HepG2 (cell line): ENCODE measurements around the gene PKDREJ. TPM values are rescaled to one million over a fixed set of nuclear protein-coding genes. Genes with fewer than 3 reads are reported as not detected.

Experiments
- ATAC-seq: fragments of 200-7000 bp; cut with Tn5 transposase; 3 replicates; pipeline ENCODE4 v1.9.1; 2020; ENCODE audit warnings: mild to moderate bottlenecking, moderate library complexity
- BruUV-seq: library from RNA; stranded (reverse); fragments of 400-500 nt; replicated peaks from 2 replicates; lab custom pipeline; 2021; lab: Mats Ljungman, UMichigan
- CTCF ChIA-PET: fragments of 300-600 bp; formaldehyde crosslinking; extraction: SDS; loops from one replicate; lab custom pipeline; 2021; ENCODE audit warnings: low total read pairs, inconsistent platforms, low intra/inter-chr PET ratio; lab: Yijun Ruan, JAX
- POLR2A ChIA-PET: fragments of 350-600 bp; sonication (Branson Sonifier 250); formaldehyde crosslinking; loops from one replicate; lab custom pipeline; 2020; ENCODE audit warnings: antibody characterized with exemption, inconsistent platforms; lab: Yijun Ruan, JAX
- DNase-seq: peaks from one replicate; pipeline ENCODE4 v3.0.0-alpha.2; 2015; ENCODE audit warnings: low spot score
- FAIRE-seq: peaks from 3 replicates; lab custom pipeline; 2011; peaks lifted over from hg19 to GRCh38; lab: Jason Lieb, UNC
- H2AFZ ChIP-seq: one replicate; pipeline ENCODE4 v1.6.1; 2011; ENCODE audit warnings: low read length, inconsistent platforms
- H3K27ac ChIP-seq: fragments of 300-600 bp; 3 replicates; pipeline ENCODE4 v1.8.0; 2011; ENCODE audit warnings: mixed run types, mild to moderate bottlenecking, mixed read lengths, low read length, inconsistent platforms; ENCODE audit not compliant: insufficient read depth; ENCODE audit errors: extremely low read length
- H3K27me3 ChIP-seq, 2 experiments: fragments of 200-600 bp in 1 of 2; 2 replicates in 1 of 2; 3 replicates in 1 of 2; pipeline versions ENCODE4 v1.6.0 to v1.8.0; 2011; ENCODE audit warnings: low read length in 2 of 2, mild to moderate bottlenecking in 2 of 2, moderate library complexity in 2 of 2, inconsistent platforms in 1 of 2; ENCODE audit not compliant: insufficient read depth in 2 of 2, control insufficient read depth in 1 of 2
- H3K36me3 ChIP-seq, 2 experiments: fragments of 200-600 bp in 1 of 2; replicated peaks in 1 of 2; 2 replicates in 1 of 2; 3 replicates in 1 of 2; pipeline versions ENCODE4 v1.5.1 to v1.8.0; 2011; ENCODE audit warnings: low read length in 2 of 2, inconsistent platforms in 1 of 2; ENCODE audit not compliant: insufficient read depth in 2 of 2, control insufficient read depth in 1 of 2
- H3K4me1 ChIP-seq: 2 replicates; pipeline ENCODE4 v1.5.1; 2012; ENCODE audit warnings: low read length, inconsistent platforms; ENCODE audit not compliant: insufficient read depth
- H3K4me2 ChIP-seq: 2 replicates; pipeline ENCODE4 v1.6.0; 2011; ENCODE audit warnings: low read depth, low read length, inconsistent platforms
- H3K4me3 ChIP-seq, 3 experiments: fragments of 200-600 bp in 1 of 3; sonication (generic), shearing (Covaris generic) in 1 of 3; replicated peaks in 1 of 3; 2 replicates each; pipeline ENCODE4 v1.5.1; 2011 to 2016; ENCODE audit warnings: low read length in 3 of 3, inconsistent platforms in 2 of 3, low read depth in 2 of 3, mild to moderate bottlenecking in 2 of 3, control low read depth in 1 of 3, mixed read lengths in 1 of 3; ENCODE audit not compliant: insufficient read depth in 1 of 3
- H3K79me2 ChIP-seq: one replicate; pipeline ENCODE4 v1.6.1; 2011; ENCODE audit warnings: low read length, inconsistent platforms; ENCODE audit not compliant: insufficient read depth
- H3K9ac ChIP-seq: 2 replicates; pipeline ENCODE4 v1.6.0; 2011; ENCODE audit warnings: mild to moderate bottlenecking, low read depth, low read length, inconsistent platforms; ENCODE audit not compliant: insufficient read depth
- H3K9me3 ChIP-seq: 2 replicates; pipeline ENCODE4 v1.5.1; 2012; ENCODE audit warnings: mild to moderate bottlenecking, low read length
- H4K20me1 ChIP-seq: 2 replicates; pipeline ENCODE4 v1.6.0; 2011; ENCODE audit warnings: inconsistent platforms, mild to moderate bottlenecking, low read length, moderate library complexity; ENCODE audit not compliant: insufficient read depth
- FOXM1 ChIP-seq: sonication (generic); formaldehyde crosslinking; IDR thresholded peaks from 2 replicates; pipeline ENCODE4 v1.5.0; 2020; ENCODE audit warnings: missing genetic modification reagents
- MYC ChIP-seq: sonication (generic); formaldehyde crosslinking; IDR thresholded peaks from 2 replicates; pipeline ENCODE4 v1.9.0; 2021; ENCODE audit warnings: missing genetic modification reagents, borderline replicate concordance
- NAIF1 ChIP-seq: sonication (generic); formaldehyde crosslinking; IDR thresholded peaks from 2 replicates; pipeline ENCODE4 v1.5.0; 2020; ENCODE audit warnings: mild to moderate bottlenecking, missing genetic modification reagents, borderline replicate concordance
- NBN ChIP-seq: fragments of 450-650 bp; conservative IDR thresholded peaks from 2 replicates; pipeline ENCODE4 v1.6.1; 2017
- NR2F1 ChIP-seq, 2 experiments: fragments of 450-650 bp in 1 of 2; formaldehyde crosslinking in 1 of 2; IDR thresholded peaks; 2 replicates each; pipeline versions ENCODE4 v1.5.0 to v1.6.1; 2016 to 2020; ENCODE audit warnings: mild to moderate bottlenecking in 1 of 2, missing compliant biosample characterization in 1 of 2, missing genetic modification reagents in 1 of 2, moderate library complexity in 1 of 2
- NR2F2 ChIP-seq: IDR thresholded peaks from 2 replicates; pipeline ENCODE4 v1.6.1; 2012; ENCODE audit warnings: low read depth, inconsistent platforms, borderline replicate concordance
- NR2F6 ChIP-seq, 2 experiments: IDR thresholded peaks; 2 replicates each; pipeline ENCODE4 v1.6.1; 2016; ENCODE audit warnings: antibody characterized with exemption in 1 of 2, mild to moderate bottlenecking in 1 of 2
- SIN3A ChIP-seq: IDR thresholded peaks from 2 replicates; pipeline ENCODE4 v1.6.1; 2011; ENCODE audit warnings: low read depth, mild to moderate bottlenecking, control low read depth, low read length, borderline replicate concordance
- SRSF4 ChIP-seq: fragments of 200-400 bp; formaldehyde crosslinking; IDR thresholded peaks from one replicate; pipeline ENCODE4 v1.6.1; 2018; ENCODE audit warnings: mild to moderate bottlenecking, low read depth, low read length, moderate library complexity; ENCODE audit not compliant: poor library complexity, severe bottlenecking
- STAT5B ChIP-seq: sonication (generic); formaldehyde crosslinking; IDR thresholded peaks from 2 replicates; pipeline ENCODE4 v1.4.0; 2020; ENCODE audit warnings: missing genetic modification reagents
- TBL1XR1 ChIP-seq: fragments of 150-350 bp; IDR thresholded peaks from 2 replicates; pipeline ENCODE4 v1.6.1; 2014; ENCODE audit warnings: borderline replicate concordance, low read length; ENCODE audit not compliant: partially characterized antibody
- ZNF264 ChIP-seq: sonication (generic); formaldehyde crosslinking; IDR thresholded peaks from 2 replicates; pipeline ENCODE4 v1.4.0; 2020; ENCODE audit warnings: missing genetic modification reagents
- ZNF678 ChIP-seq: sonication (generic); formaldehyde crosslinking; IDR thresholded peaks from 2 replicates; pipeline ENCODE4 v1.4.0; 2020; ENCODE audit warnings: mild to moderate bottlenecking, missing genetic modification reagents
- ZNF891 ChIP-seq: sonication (generic); formaldehyde crosslinking; IDR thresholded peaks from 2 replicates; pipeline ENCODE4 v1.5.0; 2020; ENCODE audit warnings: mild to moderate bottlenecking, missing genetic modification reagents
- WGBS: methylation state at CpG from one replicate; pipeline ENCODE4 v1.1.6; 2017; ENCODE audit warnings: low lambda C conversion rate; 5-methylcytosine and 5-hydroxymethylcytosine counted together
- in situ Hi-C: cut with HindIII; loops from 2 replicates; pipeline ENCODE4 v1.10.0; 2017; ENCODE audit warnings: low pct_unique_long_range_greater_than_20kb; ENCODE audit not compliant: extremely low pct_ligation_motif_present
- intact Hi-C: fragments of 100-400 bp; cut with micrococcal nuclease; formaldehyde crosslinking; loops from one replicate; pipeline ENCODE4 v1.10.0; 2022; ENCODE audit not compliant: unreplicated experiment
- polyA plus RNA-seq, 8 experiments: library from polyadenylated mRNA; depleted of rRNA in 3 of 8; stranded (reverse) in 7 of 8; unstranded in 1 of 8; fragments of >200 nt; fragmentation: Illumina TruSeq in 4 of 8; extraction: Trizol in 4 of 8; gene quantifications; 2 replicates each; pipeline versions ENCODE4 v1.2.1 to v1.2.3, GENCODE V29; 2011 to 2016; ENCODE audit warnings: low read depth in 4 of 8, missing spikeins in 1 of 8, mixed read lengths in 1 of 8; ENCODE audit not compliant: insufficient read depth in 1 of 8
- total RNA-seq, 5 experiments: library from RNA; depleted of rRNA; stranded (reverse); fragments of >200 nt; fragmentation: Illumina TruSeq; extraction: Trizol; gene quantifications; 2 replicates each; pipeline ENCODE4 v1.2.3, GENCODE V29; 2016; ENCODE audit warnings: low read depth in 1 of 5
- TF ChIP-seq, protein P1 (sequence below): IDR thresholded peaks from 2 replicates; pipeline ENCODE4 v1.6.1; 2016; ENCODE audit warnings: missing biosample characterization, missing genetic modification reagents, low read depth
- TF ChIP-seq, protein P2 (sequence below), 2 experiments: sonication (generic) in 1 of 2; formaldehyde crosslinking in 1 of 2; IDR thresholded peaks; 2 replicates each; pipeline versions ENCODE4 v1.4.0 to v1.6.1; 2016 to 2020; ENCODE audit warnings: borderline replicate concordance in 1 of 2, low read depth in 1 of 2, mild to moderate bottlenecking in 1 of 2, missing genetic modification reagents in 1 of 2
- TF ChIP-seq, protein P3 (sequence below): sonication (generic); formaldehyde crosslinking; IDR thresholded peaks from 2 replicates; pipeline ENCODE4 v1.5.0; 2020; ENCODE audit warnings: missing genetic modification reagents
- TF ChIP-seq, protein P4 (sequence below): sonication (generic); formaldehyde crosslinking; IDR thresholded peaks from 2 replicates; pipeline ENCODE4 v1.8.0; 2022; ENCODE audit warnings: mild to moderate bottlenecking, missing genetic modification reagents, moderate library complexity

The PKDREJ gene
- total and polyA plus RNA-seq, 2 of the 13 experiments (the other 11 are each of a cell fraction or from before 2014, with no cell fraction given), result not detected

DNA sequence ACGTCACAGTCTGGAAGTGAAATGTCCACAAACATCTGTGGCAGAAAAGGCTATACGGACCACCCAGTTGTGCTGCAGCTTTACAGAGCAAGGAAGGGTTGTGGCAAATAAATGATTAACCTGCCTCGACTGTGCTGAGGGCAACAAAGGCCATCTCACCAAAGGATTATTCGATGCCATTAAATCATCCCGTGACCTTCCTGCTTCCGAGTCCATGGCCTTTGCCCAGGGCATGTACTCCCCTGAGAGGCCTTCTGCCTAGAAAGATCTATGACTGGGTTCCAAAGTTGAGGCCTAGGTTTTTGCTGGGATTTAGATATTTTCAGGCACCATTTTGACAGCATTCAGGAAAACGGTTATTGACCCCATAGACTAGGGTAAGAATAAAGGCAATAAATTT lies 22.2 kb downstream of the PKDREJ start:
- no peaks in the 10 kb centered on the region for H4K20me1 ChIP-seq
- H3K4me2 ChIP-seq, result no peak overlapping the region
- H3K36me3 ChIP-seq, result peaks cover 4 to 20% of the 10 kb centered on the region in 2 experiments; a peak in 4 of 5 replicates
- no peak overlapping the region for H3K4me3 ChIP-seq
- H2AFZ ChIP-seq, result no peak overlapping the region
- in situ Hi-C loops (no loop called here), intact Hi-C loops (no loop called here)
- BruUV-seq, result no TSS peak
- DNase-seq, result no peak
- no peaks in the 10 kb centered on the region for H3K79me2 ChIP-seq
- FAIRE-seq, result no peak
- ATAC-seq, result no peak
- H3K9me3 ChIP-seq, result no peaks in the 10 kb centered on the region
- H3K9ac ChIP-seq, result no peak overlapping the region
- 69% methylated on average over 7 of the region's 7 CpGs for WGBS
- POLR2A ChIA-PET, result no interaction called here
- peaks cover 14% of the 10 kb centered on the region for H3K4me1 ChIP-seq
- H3K27ac ChIP-seq, result no peak overlapping the region
- no peaks in the 10 kb centered on the region for H3K27me3 ChIP-seq
- CTCF ChIA-PET, result no interaction called here
- TF ChIP-seq NAIF1 (no peak), MYC (CRISPR knock-in tag) (no peak), FOXM1 (CRISPR knock-in tag) (no peak), SRSF4 (no peak), NR2F2 (peak; percentile 64; the same call in 1 of the 2 replicates), NBN (no peak), NR2F6 (IDR thresholded peaks at IDR 0.05) (peak; percentile 44), NR2F6 (CRISPR knock-in tag; IDR thresholded peaks at IDR 0.05) (no peak), SIN3A (no peak), ZNF891 (CRISPR knock-in tag) (no peak), ZNF264 (CRISPR knock-in tag) (no peak), STAT5B (no peak), NR2F1 (CRISPR knock-in tag; IDR thresholded peaks at IDR 0.05) (peak in 1 of 2 experiments; percentile 59; a peak in 2 of 4 replicates), ZNF678 (CRISPR knock-in tag) (no peak), TBL1XR1 (no peak)
- TF ChIP-seq, protein P1, sequence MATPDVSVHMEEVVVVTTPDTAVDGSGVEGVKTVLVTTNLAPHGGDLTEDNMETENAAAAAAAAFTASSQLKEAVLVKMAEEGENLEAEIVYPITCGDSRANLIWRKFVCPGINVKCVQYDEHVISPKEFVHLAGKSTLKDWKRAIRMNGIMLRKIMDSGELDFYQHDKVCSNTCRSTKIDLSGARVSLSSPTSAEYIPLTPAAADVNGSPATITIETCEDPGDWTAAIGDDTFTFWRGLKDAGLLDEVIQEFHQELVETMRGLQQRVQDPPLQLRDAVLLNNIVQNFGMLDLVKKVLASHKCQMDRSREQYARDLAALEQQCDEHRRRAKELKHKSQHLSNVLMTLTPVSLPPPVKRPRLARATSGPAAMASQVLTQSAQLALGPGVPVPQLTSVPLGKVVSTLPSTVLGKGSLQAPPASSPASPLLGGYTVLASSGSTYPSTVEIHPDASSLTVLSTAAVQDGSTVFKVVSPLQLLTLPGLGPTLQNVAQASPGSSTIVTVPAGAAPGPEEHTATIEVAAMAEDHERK (CRISPR knock-in tag), result no peak
- TF ChIP-seq, protein P2, sequence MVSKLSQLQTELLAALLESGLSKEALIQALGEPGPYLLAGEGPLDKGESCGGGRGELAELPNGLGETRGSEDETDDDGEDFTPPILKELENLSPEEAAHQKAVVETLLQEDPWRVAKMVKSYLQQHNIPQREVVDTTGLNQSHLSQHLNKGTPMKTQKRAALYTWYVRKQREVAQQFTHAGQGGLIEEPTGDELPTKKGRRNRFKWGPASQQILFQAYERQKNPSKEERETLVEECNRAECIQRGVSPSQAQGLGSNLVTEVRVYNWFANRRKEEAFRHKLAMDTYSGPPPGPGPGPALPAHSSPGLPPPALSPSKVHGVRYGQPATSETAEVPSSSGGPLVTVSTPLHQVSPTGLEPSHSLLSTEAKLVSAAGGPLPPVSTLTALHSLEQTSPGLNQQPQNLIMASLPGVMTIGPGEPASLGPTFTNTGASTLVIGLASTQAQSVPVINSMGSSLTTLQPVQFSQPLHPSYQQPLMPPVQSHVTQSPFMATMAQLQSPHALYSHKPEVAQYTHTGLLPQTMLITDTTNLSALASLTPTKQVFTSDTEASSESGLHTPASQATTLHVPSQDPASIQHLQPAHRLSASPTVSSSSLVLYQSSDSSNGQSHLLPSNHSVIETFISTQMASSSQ (IDR thresholded peaks at IDR 0.05; ENCODE audit: low read depth), result no peak
- TF ChIP-seq, protein P2 (CRISPR knock-in tag; IDR thresholded peaks at IDR 0.05; ENCODE audit: borderline replicate concordance), result no peak
- TF ChIP-seq, protein P3, sequence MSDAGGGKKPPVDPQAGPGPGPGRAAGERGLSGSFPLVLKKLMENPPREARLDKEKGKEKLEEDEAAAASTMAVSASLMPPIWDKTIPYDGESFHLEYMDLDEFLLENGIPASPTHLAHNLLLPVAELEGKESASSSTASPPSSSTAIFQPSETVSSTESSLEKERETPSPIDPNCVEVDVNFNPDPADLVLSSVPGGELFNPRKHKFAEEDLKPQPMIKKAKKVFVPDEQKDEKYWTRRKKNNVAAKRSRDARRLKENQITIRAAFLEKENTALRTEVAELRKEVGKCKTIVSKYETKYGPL (CRISPR knock-in tag), result no peak
- TF ChIP-seq, protein P4, sequence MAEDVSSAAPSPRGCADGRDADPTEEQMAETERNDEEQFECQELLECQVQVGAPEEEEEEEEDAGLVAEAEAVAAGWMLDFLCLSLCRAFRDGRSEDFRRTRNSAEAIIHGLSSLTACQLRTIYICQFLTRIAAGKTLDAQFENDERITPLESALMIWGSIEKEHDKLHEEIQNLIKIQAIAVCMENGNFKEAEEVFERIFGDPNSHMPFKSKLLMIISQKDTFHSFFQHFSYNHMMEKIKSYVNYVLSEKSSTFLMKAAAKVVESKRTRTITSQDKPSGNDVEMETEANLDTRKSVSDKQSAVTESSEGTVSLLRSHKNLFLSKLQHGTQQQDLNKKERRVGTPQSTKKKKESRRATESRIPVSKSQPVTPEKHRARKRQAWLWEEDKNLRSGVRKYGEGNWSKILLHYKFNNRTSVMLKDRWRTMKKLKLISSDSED (CRISPR knock-in tag), result no peak
